Tibial nerve (tissue), 3 donors: ENCODE data around the gene RPL3.
"Not testable (repeated sequence)": the region's sequence is repeated elsewhere in the genome, so short reads cannot be mapped to it uniquely, and the experiment has no call there.

Experiments
- POLR2A ChIP-seq, 2 donors: fragments of 450-650 bp; IDR thresholded peaks; one replicate each; pipeline ENCODE4 v1.6.1; 2017; ENCODE audit warnings: antibody characterized with exemption in 2 of 2, mild to moderate bottlenecking in 2 of 2, moderate library complexity in 2 of 2
- TF ChIP-seq, protein P1 (sequence below), 5 experiments: fragments of 200-600 bp in 3 of 5; fragments of 450-650 bp in 2 of 5; sonication (generic) in 3 of 5; IDR thresholded peaks; one replicate each; pipeline ENCODE4 v1.5.1; 2016 to 2019; ENCODE audit warnings: antibody characterized with exemption in 5 of 5, mild to moderate bottlenecking in 3 of 5, moderate library complexity in 2 of 5

DNA sequence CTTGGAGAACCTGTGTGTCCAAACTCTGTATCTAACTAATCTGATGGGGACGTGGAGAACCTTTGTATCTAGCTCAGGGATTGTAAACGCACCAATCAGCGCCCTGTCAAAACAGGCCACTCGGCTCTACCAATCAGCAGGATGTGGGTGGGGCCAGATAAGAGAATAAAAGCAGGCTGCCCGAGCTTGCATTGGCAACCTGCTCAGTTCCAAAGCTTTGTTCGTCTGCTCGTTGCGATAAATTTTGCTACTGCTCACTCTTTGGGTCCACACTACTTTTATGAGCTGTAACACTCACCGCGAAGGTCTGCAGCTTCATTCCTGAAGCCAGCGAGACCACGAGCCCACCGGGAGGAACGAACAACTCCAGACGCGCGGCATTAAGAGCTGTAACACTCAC, 38.8 kb upstream of the RPL3 start:
- TF ChIP-seq, protein P1, sequence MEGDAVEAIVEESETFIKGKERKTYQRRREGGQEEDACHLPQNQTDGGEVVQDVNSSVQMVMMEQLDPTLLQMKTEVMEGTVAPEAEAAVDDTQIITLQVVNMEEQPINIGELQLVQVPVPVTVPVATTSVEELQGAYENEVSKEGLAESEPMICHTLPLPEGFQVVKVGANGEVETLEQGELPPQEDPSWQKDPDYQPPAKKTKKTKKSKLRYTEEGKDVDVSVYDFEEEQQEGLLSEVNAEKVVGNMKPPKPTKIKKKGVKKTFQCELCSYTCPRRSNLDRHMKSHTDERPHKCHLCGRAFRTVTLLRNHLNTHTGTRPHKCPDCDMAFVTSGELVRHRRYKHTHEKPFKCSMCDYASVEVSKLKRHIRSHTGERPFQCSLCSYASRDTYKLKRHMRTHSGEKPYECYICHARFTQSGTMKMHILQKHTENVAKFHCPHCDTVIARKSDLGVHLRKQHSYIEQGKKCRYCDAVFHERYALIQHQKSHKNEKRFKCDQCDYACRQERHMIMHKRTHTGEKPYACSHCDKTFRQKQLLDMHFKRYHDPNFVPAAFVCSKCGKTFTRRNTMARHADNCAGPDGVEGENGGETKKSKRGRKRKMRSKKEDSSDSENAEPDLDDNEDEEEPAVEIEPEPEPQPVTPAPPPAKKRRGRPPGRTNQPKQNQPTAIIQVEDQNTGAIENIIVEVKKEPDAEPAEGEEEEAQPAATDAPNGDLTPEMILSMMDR (IDR thresholded peaks at IDR 0.05) = not testable (repeated sequence)
- not testable (repeated sequence) for TF ChIP-seq POLR2A (IDR thresholded peaks at IDR 0.05)
